ENCODE data around the gene ATG10.
"Not testable (repeated sequence)": the region's sequence is repeated elsewhere in the genome, so short reads cannot be mapped to it uniquely, and the experiment has no call there.

ATG10 gene

DNA sequence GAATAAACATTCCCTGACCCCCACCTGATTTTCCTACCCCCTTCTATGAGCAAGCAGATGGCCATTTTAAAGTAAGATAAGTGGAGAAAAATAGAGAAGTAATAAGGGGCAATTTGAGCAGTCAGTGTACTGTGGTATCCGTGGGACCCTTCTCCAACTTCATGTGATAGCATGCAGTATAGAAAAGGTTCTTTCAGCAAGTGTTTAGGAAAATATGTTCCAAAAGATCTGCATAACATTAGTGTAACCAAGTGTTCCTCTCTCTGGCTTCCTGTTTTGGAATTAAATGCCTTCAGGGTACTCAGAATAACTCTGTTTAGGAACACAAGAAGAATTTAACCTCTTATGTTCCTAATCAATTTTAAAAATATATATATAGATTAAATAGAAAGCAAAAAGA is 134.9 kb downstream of the ATG10 start:
- H3K36me3 Mint-ChIP-seq (ENCODE audit: low read depth) = no peaks in the 10 kb centered on the region
- H3K27ac Mint-ChIP-seq = no peak overlapping the region
- H3K27me3 Mint-ChIP-seq (ENCODE audit: low read depth) = no peaks in the 10 kb centered on the region
- H3K4me1 Mint-ChIP-seq (ENCODE audit: low read depth) = peaks cover 3% of the 10 kb centered on the region
- H3K4me3 Mint-ChIP-seq = no peak overlapping the region
- no peaks in the 10 kb centered on the region for H3K9me3 Mint-ChIP-seq

DNA sequence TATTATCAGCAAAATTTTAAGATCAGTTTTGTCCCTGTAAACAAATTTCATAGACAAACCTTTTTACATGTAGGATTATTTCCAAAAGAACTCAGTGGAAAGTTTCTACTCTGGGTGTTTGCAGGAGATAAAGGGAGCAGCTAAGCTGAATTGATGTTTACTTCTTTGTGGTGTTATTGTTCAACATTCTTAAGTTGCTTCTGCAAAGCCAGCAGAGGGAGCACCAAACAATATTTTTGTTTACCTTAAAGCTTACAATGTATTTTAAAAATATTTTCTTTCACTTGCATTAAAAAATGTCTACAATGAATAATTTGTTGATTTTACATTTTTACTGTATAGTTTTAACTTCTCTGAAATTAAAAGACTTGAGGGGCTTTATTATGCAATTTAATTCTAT is 135.4 kb downstream of the ATG10 start:
- Mint-ChIP-seq H3K4me3 (no peak overlapping the region), H3K9me3 (no peaks in the 10 kb centered on the region), H3K27ac (no peak overlapping the region), H3K36me3 (ENCODE audit: low read depth) (no peaks in the 10 kb centered on the region), H3K27me3 (ENCODE audit: low read depth) (no peaks in the 10 kb centered on the region), H3K4me1 (ENCODE audit: low read depth) (peaks cover 3% of the 10 kb centered on the region)

DNA sequence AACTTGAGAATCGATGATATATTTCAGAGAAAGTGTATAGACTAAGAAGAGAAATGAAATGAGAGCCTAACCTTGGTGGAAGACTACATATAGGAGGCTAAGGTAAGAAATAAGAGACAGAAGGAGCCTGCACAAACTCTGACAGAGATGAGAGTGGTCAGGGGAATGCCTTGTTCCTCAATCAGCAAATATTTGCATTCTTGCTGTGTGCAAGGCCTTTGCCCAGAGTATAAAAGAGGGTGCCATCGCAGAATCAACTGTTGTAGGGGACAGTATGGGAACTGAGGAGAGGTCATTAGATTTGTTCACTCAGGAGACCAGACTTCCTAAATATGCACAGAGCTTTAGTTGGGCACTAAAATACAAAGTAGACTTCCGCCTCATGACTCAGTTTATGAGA is 137.2 kb downstream of the ATG10 start:
- Mint-ChIP-seq H3K9me3 (no peaks in the 10 kb centered on the region), H3K4me1 (ENCODE audit: low read depth) (peaks cover 3% of the 10 kb centered on the region), H3K4me3 (no peak overlapping the region), H3K27ac (no peak overlapping the region), H3K27me3 (ENCODE audit: low read depth) (no peaks in the 10 kb centered on the region), H3K36me3 (ENCODE audit: low read depth) (no peaks in the 10 kb centered on the region)

DNA sequence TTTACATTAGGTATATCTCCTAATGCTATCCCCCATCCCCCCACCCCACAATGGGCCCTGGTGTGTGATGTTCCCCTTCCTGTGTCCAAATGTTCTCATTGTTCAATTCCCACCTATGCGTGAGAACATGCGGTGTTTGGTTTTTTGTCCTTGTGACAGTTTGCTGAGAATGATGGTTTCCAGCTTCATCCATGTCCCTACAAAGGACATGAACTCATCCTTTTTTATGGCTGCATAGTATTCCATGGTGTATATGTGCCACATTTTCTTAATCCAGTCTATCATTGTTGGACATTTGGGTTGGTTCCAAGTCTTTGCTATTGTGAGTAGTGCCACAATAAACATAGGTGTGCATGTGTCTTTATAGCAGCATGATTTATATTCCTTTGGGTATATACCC is 138.1 kb downstream of the ATG10 start:
- not testable (repeated sequence) for H3K9me3 Mint-ChIP-seq; H3K27ac Mint-ChIP-seq; H3K36me3 Mint-ChIP-seq (ENCODE audit: low read depth); H3K4me1 Mint-ChIP-seq (ENCODE audit: low read depth); H3K4me3 Mint-ChIP-seq; H3K27me3 Mint-ChIP-seq (ENCODE audit: low read depth)

- no peaks in the 10 kb centered on the region for H3K36me3 Mint-ChIP-seq (ENCODE audit: low read depth)
- no peak overlapping the region for H3K27ac Mint-ChIP-seq
- H3K9me3 Mint-ChIP-seq = no peaks in the 10 kb centered on the region
- H3K27me3 Mint-ChIP-seq (ENCODE audit: low read depth) = no peaks in the 10 kb centered on the region
- no peak overlapping the region for H3K4me3 Mint-ChIP-seq
- peaks cover 1% of the 10 kb centered on the region for H3K4me1 Mint-ChIP-seq (ENCODE audit: low read depth)
Observed at GRCh38 chr5:82111191-82111590, 139.4 kb downstream of the ATG10 start.

GRCh38 chr5:82115858-82116257 is 144.0 kb downstream of the ATG10 start:
- H3K27me3 Mint-ChIP-seq (ENCODE audit: low read depth) = no peaks in the 10 kb centered on the region
- H3K4me3 Mint-ChIP-seq = no peak overlapping the region
- H3K4me1 Mint-ChIP-seq (ENCODE audit: low read depth) = no peaks in the 10 kb centered on the region
- no peak overlapping the region for H3K27ac Mint-ChIP-seq
- H3K9me3 Mint-ChIP-seq = no peaks in the 10 kb centered on the region
- no peaks in the 10 kb centered on the region for H3K36me3 Mint-ChIP-seq (ENCODE audit: low read depth)

- Mint-ChIP-seq H3K4me3 (no peak overlapping the region), H3K27me3 (ENCODE audit: low read depth) (no peaks in the 10 kb centered on the region), H3K9me3 (peaks cover 9% of the 10 kb centered on the region), H3K4me1 (ENCODE audit: low read depth) (no peaks in the 10 kb centered on the region), H3K27ac (no peak overlapping the region), H3K36me3 (ENCODE audit: low read depth) (peaks cover 1% of the 10 kb centered on the region)
Observed at GRCh38 chr5:82119889-82120288, 148.1 kb downstream of the ATG10 start.

DNA sequence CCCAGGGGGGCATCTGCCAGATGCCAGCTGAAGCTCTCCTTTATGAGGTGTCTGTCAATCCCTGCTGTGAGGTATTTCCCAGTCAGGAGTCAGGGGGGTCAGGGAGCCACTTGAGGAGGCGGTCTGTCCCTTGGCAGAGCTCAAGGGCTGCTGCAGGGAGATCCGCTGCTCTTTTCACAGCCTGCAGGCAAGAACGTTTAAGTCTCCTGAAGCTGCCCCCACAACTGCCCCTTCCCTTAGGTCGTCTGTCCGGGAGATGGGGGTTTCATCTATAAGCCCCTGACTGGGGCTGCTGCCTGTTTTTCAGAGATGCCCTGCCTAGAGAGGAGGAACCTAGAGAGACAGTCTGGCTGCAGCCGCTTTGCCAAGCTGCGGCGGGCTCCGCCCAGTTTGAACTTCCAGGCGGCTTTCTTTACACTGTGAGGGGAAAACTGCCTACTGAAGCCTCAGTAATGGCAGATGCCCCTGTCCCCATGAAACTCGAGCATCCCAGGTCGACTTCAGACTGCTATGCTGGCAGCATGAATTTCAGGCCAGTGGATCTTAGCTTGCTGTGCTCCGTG is 158.0 kb downstream of the ATG10 start:
- peaks cover 26% of the 10 kb centered on the region for H3K9me3 Mint-ChIP-seq
- no peak overlapping the region for H3K27ac Mint-ChIP-seq
- H3K27me3 Mint-ChIP-seq (ENCODE audit: low read depth) = no peaks in the 10 kb centered on the region
- H3K4me1 Mint-ChIP-seq (ENCODE audit: low read depth) = no peaks in the 10 kb centered on the region
- no peak overlapping the region for H3K4me3 Mint-ChIP-seq
- H3K36me3 Mint-ChIP-seq (ENCODE audit: low read depth) = peaks cover 1% of the 10 kb centered on the region

DNA sequence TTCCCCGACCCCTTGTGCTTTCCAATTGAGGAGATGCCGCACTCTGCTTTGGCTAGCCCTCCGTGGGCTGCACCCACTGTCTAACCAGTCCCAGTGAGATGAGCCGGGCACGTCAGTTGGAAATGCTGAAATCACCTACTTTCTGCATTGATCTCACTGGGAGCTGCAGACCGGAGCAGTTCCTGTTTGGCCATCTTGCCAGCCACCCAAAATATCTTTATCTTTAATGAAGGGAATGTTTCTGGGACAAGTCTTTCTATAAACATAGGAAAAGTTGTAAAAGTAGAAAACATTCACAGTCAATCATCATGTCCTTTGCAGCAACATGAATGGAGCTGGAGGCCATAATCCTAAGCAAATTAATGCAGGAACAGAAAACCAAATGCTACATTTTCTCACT is 158.8 kb downstream of the ATG10 start:
- Mint-ChIP-seq H3K9me3 (peaks cover 33% of the 10 kb centered on the region), H3K36me3 (ENCODE audit: low read depth) (peaks cover 1% of the 10 kb centered on the region), H3K27ac (no peak overlapping the region), H3K4me1 (ENCODE audit: low read depth) (no peaks in the 10 kb centered on the region), H3K27me3 (ENCODE audit: low read depth) (no peaks in the 10 kb centered on the region), H3K4me3 (no peak overlapping the region)

DNA sequence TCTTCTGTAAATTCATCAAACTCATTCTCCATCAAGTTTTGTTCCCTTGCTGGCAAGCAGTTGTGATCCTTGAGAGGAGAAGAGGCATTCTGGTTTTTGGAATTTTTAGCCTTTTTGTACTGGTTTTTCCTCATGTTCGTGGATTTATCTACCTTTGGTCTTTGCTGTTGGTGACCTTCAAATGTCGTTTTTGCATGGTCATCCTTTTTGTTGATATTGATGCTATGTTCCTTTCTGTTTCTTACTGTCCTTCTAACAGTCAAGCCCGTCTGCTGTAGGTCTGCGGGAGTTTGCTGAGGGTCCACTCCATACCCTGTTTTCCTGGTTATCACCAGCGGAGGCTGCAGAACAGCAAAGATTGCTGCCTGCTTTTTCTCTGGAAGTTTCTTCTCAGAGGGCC is 165.4 kb downstream of the ATG10 start:
- Mint-ChIP-seq H3K9me3 (peaks cover 22% of the 10 kb centered on the region), H3K27ac (no peak overlapping the region), H3K4me3 (no peak overlapping the region), H3K36me3 (ENCODE audit: low read depth) (no peaks in the 10 kb centered on the region), H3K27me3 (ENCODE audit: low read depth) (no peaks in the 10 kb centered on the region), H3K4me1 (ENCODE audit: low read depth) (no peaks in the 10 kb centered on the region)

GRCh38 chr5:82139837-82140236 is 168.0 kb downstream of the ATG10 start:
- H3K27me3 Mint-ChIP-seq (ENCODE audit: low read depth); H3K4me3 Mint-ChIP-seq; H3K36me3 Mint-ChIP-seq (ENCODE audit: low read depth); H3K4me1 Mint-ChIP-seq (ENCODE audit: low read depth); H3K27ac Mint-ChIP-seq: not testable (repeated sequence)
- peaks cover 17% of the 10 kb centered on the region for H3K9me3 Mint-ChIP-seq

DNA sequence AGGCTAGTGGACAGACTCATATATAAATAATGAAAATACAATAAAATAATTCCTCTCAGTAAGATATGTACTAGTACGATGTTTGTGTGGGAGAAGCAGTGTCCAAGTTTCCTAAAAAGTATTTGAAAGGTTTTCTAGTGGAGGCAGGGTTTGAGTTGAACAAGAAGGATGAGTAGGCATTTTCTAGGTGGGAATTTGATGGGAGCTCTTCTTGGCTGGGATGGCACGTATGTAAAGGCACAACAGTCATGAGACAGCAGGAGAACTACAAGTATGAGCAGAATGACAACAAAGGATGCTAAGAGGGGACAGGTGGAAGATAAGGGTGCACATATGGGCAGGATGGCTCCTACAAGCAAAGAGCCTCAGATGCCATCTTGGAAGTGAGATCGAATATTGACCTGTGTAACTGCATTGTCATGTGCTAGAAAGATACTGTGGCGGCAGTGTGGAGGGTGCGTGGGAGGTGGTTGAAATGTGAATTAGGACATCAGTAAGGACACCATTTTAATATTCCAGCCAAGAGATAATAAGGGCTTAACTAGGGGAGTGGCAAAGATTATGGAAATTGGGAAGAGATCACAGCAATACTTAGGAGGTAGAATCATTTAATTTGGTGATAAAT is 170.5 kb downstream of the ATG10 start:
- Mint-ChIP-seq H3K27me3 (ENCODE audit: low read depth) (no peaks in the 10 kb centered on the region), H3K27ac (no peak overlapping the region), H3K36me3 (ENCODE audit: low read depth) (no peaks in the 10 kb centered on the region), H3K4me3 (no peak overlapping the region), H3K9me3 (no peaks in the 10 kb centered on the region), H3K4me1 (ENCODE audit: low read depth) (no peaks in the 10 kb centered on the region)

GRCh38 chr5:82142928-82143577 is 171.2 kb downstream of the ATG10 start:
- Mint-ChIP-seq H3K27me3 (ENCODE audit: low read depth) (no peaks in the 10 kb centered on the region), H3K27ac (no peak overlapping the region), H3K36me3 (ENCODE audit: low read depth) (no peaks in the 10 kb centered on the region), H3K4me1 (ENCODE audit: low read depth) (no peaks in the 10 kb centered on the region), H3K4me3 (no peak overlapping the region), H3K9me3 (no peaks in the 10 kb centered on the region)

- no peaks in the 10 kb centered on the region for H3K4me1 Mint-ChIP-seq (ENCODE audit: low read depth)
- H3K36me3 Mint-ChIP-seq (ENCODE audit: low read depth) = no peaks in the 10 kb centered on the region
- H3K27ac Mint-ChIP-seq = no peak overlapping the region
- H3K4me3 Mint-ChIP-seq = no peak overlapping the region
- no peaks in the 10 kb centered on the region for H3K9me3 Mint-ChIP-seq
- H3K27me3 Mint-ChIP-seq (ENCODE audit: low read depth) = no peaks in the 10 kb centered on the region
Observed at GRCh38 chr5:82147860-82148573, 176.2 kb downstream of the ATG10 start.

DNA sequence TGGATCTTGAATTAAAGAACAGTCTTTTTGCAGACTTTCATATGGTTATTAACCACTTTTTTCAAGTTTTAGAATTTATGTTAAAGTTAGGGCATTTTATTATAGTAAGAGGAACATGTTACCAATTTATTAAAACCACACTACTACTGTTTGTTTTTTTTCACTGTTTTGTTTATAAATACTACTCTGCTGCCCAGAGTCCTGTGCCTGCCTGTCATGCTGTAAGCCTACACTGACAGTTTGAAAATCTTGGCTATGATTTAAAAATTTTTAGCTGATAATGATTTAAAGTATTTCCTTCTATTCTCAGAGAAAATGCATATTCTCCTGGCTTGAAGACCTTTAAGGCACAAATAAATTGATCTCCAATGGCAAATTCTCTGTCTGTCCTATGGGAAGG is 177.6 kb downstream of the ATG10 start:
- Mint-ChIP-seq H3K9me3 (no peaks in the 10 kb centered on the region), H3K27ac (no peak overlapping the region), H3K4me3 (no peak overlapping the region), H3K27me3 (ENCODE audit: low read depth) (no peaks in the 10 kb centered on the region), H3K4me1 (ENCODE audit: low read depth) (no peaks in the 10 kb centered on the region), H3K36me3 (ENCODE audit: low read depth) (no peaks in the 10 kb centered on the region)
